Transverse colon (tissue), 4 donors: ENCODE measurements around the gene CCL5. TPM values are rescaled to one million over a fixed set of nuclear protein-coding genes. Genes with fewer than 3 reads are reported as not detected.

Experiments
- DNase-seq: peaks from one replicate; pipeline ENCODE4 v3.0.0-alpha.2; 2019
- H3K27ac ChIP-seq, 4 donors: fragments of 200-600 bp; sonication (generic); 2 replicates each; pipeline ENCODE4 v1.5.1; 2016 to 2018; ENCODE audit warnings: inconsistent platforms in 4 of 4
- H3K27me3 ChIP-seq: fragments of 200-600 bp; sonication (generic); 2 replicates; pipeline ENCODE4 v1.5.1; 2017; ENCODE audit warnings: inconsistent platforms
- H3K36me3 ChIP-seq, 4 donors: fragments of 200-600 bp; sonication (generic); 2 replicates each; pipeline ENCODE4 v1.5.1; 2017 to 2019; ENCODE audit warnings: inconsistent platforms in 4 of 4
- H3K4me1 ChIP-seq, 4 donors: fragments of 200-600 bp; sonication (generic); 2 replicates each; pipeline ENCODE4 v1.5.1; 2017 to 2020; ENCODE audit warnings: inconsistent platforms in 4 of 4
- H3K4me3 ChIP-seq, 4 donors: fragments of 200-600 bp; sonication (generic); 1 replicate in 1 of 4; 2 replicates in 3 of 4; pipeline versions ENCODE4 v1.5.1 to v1.6.1; 2017 to 2019; ENCODE audit warnings: inconsistent platforms in 4 of 4
- H3K9me3 ChIP-seq, 2 donors: fragments of 200-600 bp; sonication (generic); 2 replicates each; pipeline ENCODE4 v1.5.1; 2017 to 2019; ENCODE audit warnings: inconsistent platforms in 2 of 2
- CTCF ChIP-seq, 5 experiments: fragments of 200-600 bp in 3 of 5; fragments of 450-650 bp in 2 of 5; sonication (generic) in 3 of 5; IDR thresholded peaks; 1 replicate in 2 of 5; 2 replicates in 3 of 5; pipeline ENCODE4 v1.5.1; 2016 to 2017; ENCODE audit warnings: antibody characterized with exemption in 5 of 5, inconsistent platforms in 3 of 5, mild to moderate bottlenecking in 2 of 5, moderate library complexity in 1 of 5
- EP300 ChIP-seq: sonication (generic); formaldehyde crosslinking; IDR thresholded peaks from one replicate; pipeline ENCODE4 v1.6.1; 2017; ENCODE audit warnings: antibody characterized with exemption, low read depth
- POLR2A ChIP-seq: fragments of 450-650 bp; IDR thresholded peaks from one replicate; pipeline ENCODE4 v1.6.1; 2016; ENCODE audit warnings: antibody characterized with exemption, mild to moderate bottlenecking, moderate library complexity
- POLR2AphosphoS5 ChIP-seq, 3 donors: sonication (generic); formaldehyde crosslinking; IDR thresholded peaks; one replicate each; pipeline ENCODE4 v1.6.1; 2016; ENCODE audit warnings: antibody characterized with exemption in 3 of 3
- WGBS, 2 donors: methylation state at CpG; one replicate each; pipeline ENCODE4 v1.1.5; 2018; ENCODE audit warnings: low coverage in 1 of 2; 5-methylcytosine and 5-hydroxymethylcytosine counted together
- in situ Hi-C, 4 donors: fragments of 200-750 bp; cut with MboI; loops; one replicate each; pipeline versions ENCODE4 v1.15.0 to v1.15.1; 2017; ENCODE audit warnings: low sequenced_read_pairs in 3 of 4, low pct_ligation_motif_present in 1 of 4, low pct_unique_long_range_greater_than_20kb in 1 of 4
- intact Hi-C: fragments of 100-400 bp; cut with DNase I; formaldehyde crosslinking; loops from one replicate; pipeline ENCODE4 v1.15.1; 2023; ENCODE audit warnings: low total_unique reads
- total RNA-seq, 4 donors: library from RNA; depleted of rRNA; stranded (reverse); fragments of >200 nt; gene quantifications; one replicate each; pipeline ENCODE4 v1.1.0, GENCODE V29; 2016

Gene CCL5
- total RNA-seq, result 10 to 100 TPM in 2 of 4 donors, 1 to 10 TPM in 2; 1.8 to 12.8 (median 6.2) TPM

GRCh38 chr17:35879773-35880654 lies at the start of gene CCL5:
Gene CCL5 (minus strand): TSS chr17:35880360.
- Histone ChIP-seq H3K27me3 (no peaks in the 10 kb centered on the region), H3K4me1 (no peaks in the 10 kb centered on the region), H3K9me3 (no peaks in the 10 kb centered on the region), H3K27ac (peak within 1 kb of the TSS in 3 of 4 donors; percentile 6 to 50 (median 16)), H3K4me3 (peak within 1 kb of the TSS in 1 of 4 donors; percentile 27), H3K36me3 (no peaks in the 10 kb centered on the region)
- in situ Hi-C loops, result no loop called here
- 49% methylated on average over 11 of the region's 11 CpGs; no CpG with 5 or more reads in 1 of the 2 donors for WGBS, 2 donors
- no peak for TF ChIP-seq CTCF (IDR thresholded peaks at IDR 0.05)
- peak in 2 of 3 donors; percentile 31 to 59 for TF ChIP-seq POLR2AphosphoS5 (IDR thresholded peaks at IDR 0.05)
- TF ChIP-seq POLR2A, result peak; percentile 52
- no peak for TF ChIP-seq EP300
- DNase-seq, result peak; percentile 28
- intact Hi-C loops, result no loop called here

GRCh38 chr17:35927714-35928113 lies 47.6 kb upstream of the CCL5 start:
- Histone ChIP-seq H3K27me3 (peaks cover 14% of the 10 kb centered on the region), H3K27ac (no peak overlapping the region), H3K4me1 (peaks cover 2 to 13% (median 12%) of the 10 kb centered on the region in 4 donors), H3K4me3 (no peak overlapping the region), H3K36me3 (no peaks in the 10 kb centered on the region), H3K9me3 (no peaks in the 10 kb centered on the region)
- no peak for DNase-seq
- intact Hi-C loops, result no loop called here
- TF ChIP-seq CTCF (IDR thresholded peaks at IDR 0.05) (no peak), POLR2A (no peak), POLR2AphosphoS5 (IDR thresholded peaks at IDR 0.05) (no peak), EP300 (no peak)
- in situ Hi-C loops, result no loop called here

- intact Hi-C loops (no loop called here), in situ Hi-C loops (no loop called here)
- no peak overlapping the region for H3K27ac ChIP-seq
- H3K36me3 ChIP-seq, result no peaks in the 10 kb centered on the region
- DNase-seq, result no peak
- no peaks in the 10 kb centered on the region for H3K9me3 ChIP-seq
- no peak overlapping the region for H3K4me3 ChIP-seq
- TF ChIP-seq POLR2AphosphoS5 (IDR thresholded peaks at IDR 0.05) (no peak), EP300 (no peak), POLR2A (no peak), CTCF (IDR thresholded peaks at IDR 0.05) (no peak)
- WGBS, 2 donors, result 94 to 95% methylated on average over 6 of the region's 6 CpGs
- no peaks in the 10 kb centered on the region for H3K4me1 ChIP-seq
- H3K27me3 ChIP-seq, result peaks cover 2% of the 10 kb centered on the region
These were observed 43.5 kb upstream of the CCL5 start for GRCh38 chr17:35923609-35924114.

GRCh38 chr17:35920229-35920628 lies 40.1 kb upstream of the CCL5 start:
- TF ChIP-seq POLR2A, result no peak
- Histone ChIP-seq H3K27me3 (no peaks in the 10 kb centered on the region), H3K4me1 (no peaks in the 10 kb centered on the region), H3K9me3 (no peaks in the 10 kb centered on the region), H3K27ac (no peak overlapping the region), H3K36me3 (no peaks in the 10 kb centered on the region), H3K4me3 (no peak overlapping the region)
- intact Hi-C loops, result no loop called here
- in situ Hi-C loops, result no loop called here
- WGBS, 2 donors, result 82% methylated on average over 1 of the region's 1 CpG; no CpG with 5 or more reads in 1 of the 2 donors
- DNase-seq, result no peak
